HG02588 (cell line): Measurements from ENCODE around the gene NGF.
"Not testable (repeated sequence)": the region's sequence is repeated elsewhere in the genome, so short reads cannot be mapped to it uniquely, and the experiment has no call there.

Experiments used
- ATAC-seq: cut with Tn5 transposase; IDR thresholded peaks from one replicate; pipeline ENCODE4 v1.9.1; 2021; ENCODE audit warnings: mild to moderate bottlenecking, moderate library complexity; ENCODE audit not compliant: unreplicated experiment

NGF gene

DNA sequence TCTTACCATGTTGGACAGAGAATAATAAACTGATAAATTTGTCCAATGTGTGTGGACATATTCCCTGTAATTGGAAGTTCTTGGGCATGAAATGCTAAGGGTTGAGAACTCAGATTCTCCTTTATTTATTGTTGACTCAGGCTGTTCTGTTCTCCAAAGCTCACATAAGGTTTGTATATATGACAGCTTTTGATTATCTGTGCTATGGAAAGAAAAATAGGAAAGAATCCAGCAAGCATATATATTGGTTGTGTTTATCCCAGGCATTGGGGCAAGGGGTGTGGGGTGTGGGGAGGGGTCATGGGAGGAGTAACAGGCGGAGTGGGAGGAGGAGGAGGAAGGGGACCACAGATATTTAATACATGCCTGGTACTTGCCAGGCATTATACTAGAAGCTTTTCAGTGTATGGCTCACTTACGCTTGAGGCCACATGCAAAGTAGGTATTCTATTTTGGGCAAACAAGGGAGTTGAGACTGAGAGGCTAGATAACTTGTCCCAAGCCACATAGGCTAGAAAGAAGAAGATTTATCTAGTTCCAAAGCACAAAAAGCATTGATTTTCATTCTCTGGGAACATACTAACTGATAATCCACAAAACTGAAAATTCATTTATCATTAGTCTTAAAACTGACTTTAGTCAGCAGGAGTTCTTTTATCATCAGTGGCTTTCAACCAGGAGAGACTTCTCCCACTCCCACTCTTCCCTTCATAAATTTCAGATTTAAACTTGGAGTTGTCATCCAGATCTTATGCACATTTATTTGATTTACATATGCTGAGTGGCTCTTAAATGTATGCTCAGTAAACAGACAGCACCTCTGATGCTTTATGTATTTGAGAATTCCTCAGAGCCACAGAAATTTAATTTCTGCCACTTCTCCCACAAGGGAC is 27.2 kb downstream of the NGF start:
- peak; percentile 64 for ATAC-seq

DNA sequence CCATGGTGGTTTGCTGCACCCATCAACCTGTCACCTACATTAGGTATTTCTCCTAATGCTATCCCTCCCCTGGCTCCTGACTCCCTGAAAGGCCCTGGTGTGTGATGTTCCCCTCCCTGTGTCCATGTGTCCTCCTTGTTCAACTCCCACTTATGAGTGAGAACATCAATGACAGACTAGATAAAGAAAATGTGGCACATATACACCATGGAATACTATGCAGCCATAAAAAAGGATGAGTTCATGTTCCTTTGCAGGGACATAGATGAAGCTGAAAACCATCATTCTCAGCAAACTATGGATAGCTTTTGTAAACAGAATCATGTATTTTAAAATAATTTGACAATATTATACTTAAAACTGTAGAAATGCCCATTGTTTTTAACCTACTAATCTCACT is 28.5 kb downstream of the NGF start:
- ATAC-seq = not testable (repeated sequence)

DNA sequence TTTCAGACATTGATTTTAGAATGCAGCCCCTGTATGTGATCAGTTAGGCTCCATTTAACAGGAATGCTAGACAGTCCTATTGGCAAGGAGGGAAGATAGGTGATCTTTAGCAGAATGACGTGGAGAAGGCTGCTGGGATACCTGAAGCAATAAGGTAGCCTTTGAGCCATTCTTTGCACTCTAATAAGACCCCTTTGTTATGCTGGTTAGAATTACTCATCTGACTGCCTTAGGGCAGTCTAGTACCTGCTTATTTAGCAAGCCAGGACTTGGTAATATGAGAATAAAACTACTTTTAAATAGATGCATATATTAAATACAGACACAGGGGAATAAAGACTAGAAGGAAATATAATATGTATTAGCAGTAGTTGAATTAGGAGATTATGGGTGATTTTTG is 29.1 kb downstream of the NGF start:
- ATAC-seq = no peak

DNA sequence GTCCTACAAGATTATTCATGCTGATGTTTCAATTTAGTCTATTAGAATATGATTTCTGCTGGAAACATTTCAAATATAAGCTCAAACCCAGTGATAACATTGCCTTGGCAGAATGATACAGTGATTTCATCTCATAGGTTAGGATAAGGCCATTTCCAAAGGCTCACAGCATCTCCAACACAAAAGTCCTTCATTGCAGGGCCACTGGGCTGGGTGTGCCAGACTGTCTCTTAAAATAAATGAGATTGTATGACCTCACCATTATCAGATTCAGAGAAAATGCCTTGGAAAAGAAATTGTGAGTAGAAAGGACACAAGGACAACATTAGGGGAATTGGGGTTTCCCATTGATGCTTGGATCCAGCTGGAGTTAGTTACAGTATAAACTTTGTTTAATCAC is 30.4 kb downstream of the NGF start:
- ATAC-seq = no peak

DNA sequence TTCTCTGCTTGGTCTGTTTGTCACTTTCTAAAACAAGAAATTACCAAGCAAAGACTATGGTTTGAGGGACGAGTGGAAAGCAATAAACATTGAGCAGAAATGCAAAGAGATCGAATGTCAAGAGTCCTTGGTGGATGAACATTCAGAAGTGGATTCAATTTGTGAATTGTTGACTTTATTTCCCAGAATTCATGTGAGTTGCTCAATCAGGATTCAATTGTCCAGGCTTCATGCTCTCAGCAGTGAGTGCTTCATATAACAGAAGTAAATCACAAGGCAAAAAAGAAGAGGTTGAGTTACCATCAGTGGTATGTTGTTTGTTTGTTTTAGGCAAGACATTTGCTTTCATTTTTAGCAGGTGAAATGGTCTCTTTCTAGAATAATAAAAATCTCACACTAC is 31.9 kb downstream of the NGF start:
- ATAC-seq = no peak

DNA sequence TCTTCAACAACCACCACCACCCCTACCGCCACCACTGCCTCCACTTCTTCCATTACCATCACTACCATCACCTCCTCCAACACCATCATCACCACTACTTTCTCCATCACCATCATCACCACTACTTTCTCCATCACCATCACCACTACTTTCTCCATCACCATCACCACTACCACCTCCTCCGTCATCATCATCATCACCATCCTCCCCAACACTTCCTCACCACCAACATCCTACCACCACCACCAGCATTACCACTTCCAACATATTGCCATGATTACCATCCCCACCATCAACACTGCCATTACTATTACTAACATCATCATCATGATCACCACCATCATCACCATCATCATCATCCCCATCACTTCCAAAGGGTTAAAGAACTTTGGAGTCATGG is 34.7 kb downstream of the NGF start:
- no peak for ATAC-seq

DNA sequence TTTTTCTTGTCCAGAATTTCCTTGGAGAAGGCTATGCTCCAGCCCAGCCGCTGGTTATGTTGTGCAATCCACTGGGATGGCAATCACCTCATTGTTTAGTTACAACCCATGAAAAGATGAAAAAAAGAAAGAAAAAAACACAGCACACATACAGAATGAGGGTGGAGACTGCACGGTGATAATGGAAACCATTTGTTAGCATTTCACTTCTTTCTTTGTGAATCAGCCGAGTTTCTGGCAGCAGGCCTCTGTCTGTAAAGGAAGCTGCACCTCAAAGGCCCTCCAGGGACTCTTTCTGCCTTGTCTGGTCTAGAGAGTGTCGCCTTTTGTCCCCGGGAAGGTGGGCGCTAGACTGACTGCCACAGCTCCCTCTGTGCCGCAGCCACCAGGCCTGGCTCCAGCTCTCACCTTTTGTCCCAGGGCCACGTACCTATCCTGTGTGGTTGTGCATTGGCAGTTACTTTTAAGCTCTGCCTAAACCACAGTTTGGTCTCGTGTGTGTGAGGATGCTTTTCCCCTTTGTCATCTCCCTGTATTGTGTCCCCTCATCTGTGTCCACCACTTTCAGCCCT is 35.6 kb downstream of the NGF start:
- ATAC-seq = no peak

DNA sequence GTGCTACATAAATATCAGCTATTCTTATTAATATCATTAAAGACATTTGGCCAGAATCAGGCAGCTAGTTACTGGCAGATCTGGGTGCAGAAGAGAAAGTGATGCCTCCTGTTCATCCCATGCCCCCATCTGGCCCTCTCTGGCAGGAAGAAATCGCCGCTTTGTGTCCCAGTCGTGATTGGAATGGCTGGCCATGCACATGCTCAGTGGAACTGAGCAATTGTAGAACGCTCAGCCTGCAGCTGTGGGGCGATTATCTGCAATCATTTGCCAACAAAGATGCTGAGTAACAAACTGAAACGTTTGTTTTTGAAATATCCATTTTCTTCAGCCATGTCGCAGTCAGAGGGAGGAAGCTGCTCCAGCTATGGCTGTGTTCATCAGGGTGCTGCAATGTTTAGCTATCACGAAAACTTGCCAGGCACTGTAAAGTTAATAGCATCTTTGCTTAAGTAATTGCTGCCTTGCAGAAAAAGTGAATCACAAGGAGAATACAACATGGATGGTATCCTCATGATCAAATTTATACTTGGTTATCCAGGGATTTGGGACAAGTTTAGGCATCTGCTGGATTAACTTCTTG is 36.5 kb downstream of the NGF start:
- ATAC-seq = no peak

DNA sequence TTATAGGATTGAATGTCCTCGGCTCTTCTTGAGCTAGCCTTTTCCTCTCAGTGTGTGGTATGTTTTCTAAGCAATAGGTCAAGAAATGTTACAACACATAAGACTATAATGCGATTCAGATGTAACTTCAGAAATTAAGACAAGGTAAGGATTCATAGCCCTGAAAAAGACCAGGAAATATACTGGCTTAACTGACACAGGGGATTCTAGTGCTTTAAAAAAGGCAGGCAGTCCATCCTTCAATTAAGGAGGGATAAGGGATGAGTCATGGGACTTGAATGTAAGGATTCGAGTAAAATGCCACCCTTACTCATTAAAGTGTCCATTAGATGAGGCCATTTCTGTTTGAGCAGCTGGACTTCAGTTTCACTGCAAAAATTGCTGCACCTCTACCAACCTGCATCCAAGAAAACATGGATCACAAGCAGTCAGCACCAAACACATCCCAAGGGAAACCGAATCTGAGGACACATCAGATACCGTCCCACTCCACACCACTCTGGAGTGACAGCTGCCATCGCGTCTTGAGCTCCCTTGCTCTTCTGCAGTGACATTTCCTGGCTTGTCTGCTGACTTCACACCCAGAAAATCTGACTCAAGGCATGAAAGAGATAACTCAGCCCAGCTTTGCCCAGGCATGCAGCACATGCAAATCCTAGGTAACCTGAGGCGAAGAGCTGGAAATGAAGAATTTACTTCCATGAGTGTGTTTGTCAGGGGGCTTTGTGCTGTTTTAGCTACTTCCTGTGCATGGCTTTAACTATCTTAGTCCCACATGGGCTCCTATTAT is 37.8 kb downstream of the NGF start:
- ATAC-seq = no peak

DNA sequence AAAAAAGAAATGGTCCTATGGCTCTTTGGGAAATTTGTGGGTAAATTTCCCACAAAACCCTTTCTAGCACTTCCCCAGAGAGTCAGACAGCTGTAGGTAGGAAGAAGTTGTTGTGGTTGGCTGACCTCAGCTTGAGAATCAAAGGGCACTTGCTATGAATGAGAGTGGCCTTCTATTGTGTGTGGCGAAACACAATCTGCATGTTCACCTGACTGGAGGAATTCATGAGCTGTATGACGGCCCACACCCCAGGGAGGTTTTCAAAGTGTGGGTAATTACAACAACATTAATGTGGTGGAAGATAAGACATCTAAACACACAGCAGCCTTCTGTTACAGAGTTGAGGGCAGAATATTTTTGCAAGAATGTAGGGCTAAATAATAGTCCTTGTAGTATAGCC is 38.8 kb downstream of the NGF start:
- ATAC-seq = no peak

DNA sequence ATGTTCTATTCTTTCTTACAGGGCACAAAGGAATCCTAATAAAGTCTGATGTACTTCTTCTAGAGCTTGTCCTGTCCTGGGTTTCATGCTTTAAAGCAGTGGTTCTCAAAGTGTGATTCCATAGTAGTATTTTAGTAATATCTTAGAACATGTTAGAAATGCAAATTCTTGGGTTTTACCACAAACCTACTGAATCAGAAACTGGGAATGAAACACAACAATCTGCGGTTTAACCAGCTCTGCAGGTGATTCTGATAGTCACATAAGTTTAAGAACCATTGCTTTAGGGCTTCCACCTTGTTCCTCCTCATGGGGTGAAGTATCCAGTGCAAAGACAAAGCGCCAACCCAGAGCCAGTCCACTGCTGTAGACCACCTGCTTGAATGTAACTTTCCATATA is 41.1 kb downstream of the NGF start:
- ATAC-seq = peak; percentile 96

DNA sequence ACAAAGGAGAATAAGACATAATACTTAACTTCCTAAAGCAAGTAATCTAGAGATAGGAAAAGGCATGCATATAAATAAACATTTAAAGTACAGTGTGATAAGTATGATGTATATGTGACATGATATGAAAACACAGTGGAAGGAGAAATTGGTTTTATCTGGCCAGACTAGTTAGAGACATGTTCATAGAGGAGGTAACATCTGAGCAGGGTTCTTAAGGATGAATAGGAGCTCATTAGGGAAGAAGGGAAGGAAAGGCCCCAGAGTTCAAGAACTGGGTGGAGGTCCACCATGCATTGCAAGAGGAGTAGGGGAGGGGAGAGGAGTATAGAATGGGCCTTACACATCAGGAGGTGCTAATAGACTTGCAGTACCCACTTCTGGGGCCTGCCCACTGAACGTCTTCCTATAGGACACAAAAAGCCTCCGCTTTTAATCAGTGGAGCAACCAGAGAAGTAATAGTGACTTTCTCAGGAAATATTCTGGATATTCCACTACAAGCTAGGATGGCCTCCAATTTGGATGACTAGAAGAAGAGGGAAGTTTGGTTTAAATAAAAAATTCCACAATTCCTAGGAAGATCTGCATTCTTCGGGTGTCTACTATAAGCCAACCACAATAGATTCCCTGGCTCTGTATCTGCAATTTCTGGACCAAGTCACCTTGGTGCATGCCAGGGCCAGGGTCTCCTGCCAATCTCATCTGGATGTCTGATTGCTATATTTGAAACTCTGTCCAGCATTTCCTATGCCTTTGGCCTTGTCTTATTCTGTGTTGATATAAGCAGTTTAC is 41.9 kb downstream of the NGF start:
- ATAC-seq = no peak

DNA sequence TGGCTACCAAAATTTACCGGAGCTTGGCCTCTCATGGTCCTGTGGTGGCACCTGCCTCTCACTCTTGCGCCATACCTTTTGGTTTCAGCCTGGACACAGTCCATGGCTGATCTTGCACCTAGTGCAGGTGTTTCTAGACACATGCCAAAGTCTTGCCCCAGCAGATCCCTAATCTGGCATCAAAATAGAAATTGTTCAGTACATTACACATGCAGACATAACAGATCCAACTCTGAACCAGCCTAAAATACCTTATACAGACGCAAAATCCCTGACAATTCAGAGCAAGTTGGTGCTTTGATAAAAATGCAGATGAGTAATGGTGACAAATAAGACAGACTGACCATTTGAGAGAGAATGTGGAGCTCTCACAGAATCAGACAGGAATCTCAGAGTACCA is 44.1 kb downstream of the NGF start:
- ATAC-seq = no peak

DNA sequence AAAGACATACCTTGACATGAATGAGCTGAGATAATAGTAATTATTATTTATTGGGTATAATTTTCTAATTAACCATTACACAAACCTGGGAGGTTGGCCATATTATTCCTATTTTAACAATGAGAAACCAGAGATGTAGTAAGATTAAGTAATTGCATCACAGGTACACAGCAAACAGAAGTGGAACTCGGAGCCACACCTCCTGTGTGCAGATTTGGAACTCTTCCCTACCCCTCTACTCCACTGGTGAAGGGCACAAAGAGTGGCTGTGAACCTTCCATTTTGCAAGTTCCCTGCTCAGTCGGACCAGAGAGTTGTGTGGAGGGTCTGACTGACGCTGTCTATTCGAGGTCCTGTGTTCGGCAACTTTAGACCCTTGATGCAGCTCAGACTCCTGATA is 45.0 kb downstream of the NGF start:
- ATAC-seq = no peak

DNA sequence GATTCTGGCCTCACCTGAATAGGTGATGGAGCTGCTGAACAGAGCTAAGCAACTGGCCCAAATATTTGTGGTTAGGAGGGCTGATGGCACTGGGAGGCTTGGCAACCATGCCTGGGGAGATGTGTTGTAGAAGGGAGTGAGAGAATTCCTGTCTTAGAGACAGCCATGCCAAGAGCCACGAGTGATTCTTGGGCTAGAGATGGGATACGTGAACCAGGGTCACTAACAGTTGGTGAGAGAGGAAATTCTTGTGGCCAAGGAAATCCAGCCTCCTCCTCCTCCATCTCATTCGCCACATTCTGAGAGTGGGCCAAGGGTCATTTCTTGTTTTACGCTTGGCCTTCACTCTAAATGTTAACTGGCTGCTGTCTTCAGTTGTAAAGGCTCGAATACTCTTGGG is 46.3 kb downstream of the NGF start:
- no peak for ATAC-seq

DNA sequence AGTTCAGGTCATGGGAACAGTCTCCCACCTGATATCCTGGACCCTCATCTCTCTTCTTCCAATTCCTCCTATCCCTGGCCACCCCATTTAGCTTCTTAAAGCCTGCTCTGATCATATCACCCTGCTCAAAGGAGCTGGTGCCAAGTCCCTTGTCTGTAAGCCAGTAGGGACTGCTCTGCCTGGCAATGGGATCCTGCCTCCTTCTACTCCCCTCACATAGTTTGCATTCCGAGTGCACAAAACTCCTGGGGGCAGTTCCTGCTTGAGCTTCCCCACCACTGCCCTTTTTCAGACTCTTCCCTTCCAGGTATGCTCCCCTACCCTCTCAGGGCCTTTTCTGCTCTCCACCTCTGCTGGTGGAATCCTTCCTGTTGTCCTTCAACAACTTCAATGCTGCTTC is 48.1 kb downstream of the NGF start:
- no peak for ATAC-seq

DNA sequence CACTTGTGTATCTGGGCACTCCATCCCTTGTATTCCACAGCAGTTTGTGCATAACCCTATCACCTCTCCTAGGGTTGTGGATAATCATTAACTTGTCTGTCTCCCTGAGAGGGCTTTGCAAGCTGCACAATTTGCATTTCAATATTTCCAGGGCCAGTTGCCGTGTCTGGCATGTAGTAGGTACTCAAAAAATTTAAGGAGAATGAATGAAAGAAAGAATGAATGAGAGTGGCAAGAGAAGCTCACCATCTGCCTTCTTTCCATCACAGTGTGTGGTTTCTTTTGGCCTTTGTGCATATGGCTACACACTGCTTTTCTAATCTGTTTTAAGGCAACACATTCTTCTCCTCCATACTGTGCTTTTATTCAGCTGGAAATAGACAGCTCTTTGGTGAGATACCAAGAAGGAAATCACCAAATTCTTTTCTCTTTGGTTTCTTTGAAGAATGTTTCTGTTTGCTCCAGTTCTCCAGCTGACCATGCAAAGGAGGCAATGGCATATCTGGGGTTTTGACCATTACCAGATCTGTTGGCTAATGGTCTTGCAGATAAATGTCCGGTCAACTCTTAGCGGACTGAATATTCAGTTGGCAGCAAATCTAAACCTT is 49.4 kb downstream of the NGF start:
- ATAC-seq = no peak

DNA sequence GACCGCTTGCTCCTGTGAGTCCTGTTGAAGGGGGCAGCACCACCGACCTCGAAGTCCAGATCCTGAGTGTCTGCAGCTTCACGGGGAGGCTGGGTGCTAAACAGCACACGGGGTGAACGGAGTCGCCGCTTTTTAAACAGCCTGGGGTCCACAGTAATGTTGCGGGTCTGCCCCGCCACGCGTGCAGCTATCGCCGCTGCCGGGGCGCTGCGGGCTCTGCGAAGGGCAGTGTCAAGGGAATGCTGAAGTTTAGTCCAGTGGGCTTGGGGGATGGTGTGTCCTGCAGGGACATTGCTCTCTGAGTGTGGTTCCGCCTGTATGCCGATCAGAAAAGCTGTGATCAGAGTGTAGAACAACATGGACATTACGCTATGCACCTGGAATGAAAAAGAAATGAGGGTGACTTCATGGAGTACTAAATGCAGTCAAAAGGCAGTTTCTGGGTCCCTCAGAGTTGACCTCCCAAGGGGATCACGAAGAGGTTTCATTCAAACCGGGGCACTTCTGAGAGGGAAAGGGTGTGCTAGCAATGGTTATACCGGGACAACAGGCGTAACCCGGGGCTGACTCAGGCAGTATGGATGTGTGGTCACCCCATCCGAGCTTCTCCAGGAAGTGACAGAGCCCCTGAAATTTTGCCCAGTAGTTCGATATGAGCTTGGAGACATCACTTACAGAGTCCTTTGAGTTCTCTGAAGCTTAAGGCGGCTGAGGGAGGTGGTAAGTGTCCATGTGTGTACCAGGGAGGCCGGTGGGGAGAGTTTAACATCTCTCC is 51.4 kb downstream of the NGF start:
- no peak for ATAC-seq

DNA sequence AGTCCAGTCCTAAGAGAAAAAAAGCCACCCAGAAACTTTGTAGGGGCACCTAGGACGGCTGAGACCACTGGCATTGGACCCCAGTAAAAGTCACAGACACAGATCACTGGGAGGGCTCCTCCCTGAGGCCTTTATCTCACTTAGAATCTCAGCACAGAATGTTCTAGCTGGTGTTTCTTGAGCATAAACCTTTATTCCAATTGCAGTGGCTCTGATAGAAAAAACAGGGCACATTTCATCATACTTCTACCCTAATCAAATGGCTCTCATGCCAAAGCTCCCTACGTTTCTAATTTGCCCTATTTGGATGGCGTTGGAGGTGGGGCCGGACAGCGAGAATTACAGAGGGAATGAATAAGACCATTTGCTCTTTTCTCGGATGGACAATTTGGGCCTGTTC is 53.8 kb downstream of the NGF start:
- no peak for ATAC-seq
